HG03521 (cell line): ENCODE data around the gene REC114.
"Not testable (repeated sequence)": the region's sequence is repeated elsewhere in the genome, so short reads cannot be mapped to it uniquely, and the experiment has no call there.

Experiments
- ATAC-seq: cut with Tn5 transposase; IDR thresholded peaks from one replicate; pipeline ENCODE4 v1.9.1; 2021; ENCODE audit warnings: mild to moderate bottlenecking, moderate library complexity; ENCODE audit not compliant: unreplicated experiment

The REC114 gene

GRCh38 chr15:73442968-73443367, at the start of gene REC114:
REC114 (plus strand) TSS chr15:73443164; CDS start chr15:73443186, 22 bp downstream.
- no peak for ATAC-seq

GRCh38 chr15:73393336-73393735, 49.6 kb upstream of the REC114 start:
- ATAC-seq, result no peak

- ATAC-seq, result no peak
These were observed 48.2 kb upstream of the REC114 start for GRCh38 chr15:73394782-73395181.

GRCh38 chr15:73395671-73396070, 47.3 kb upstream of the REC114 start:
- no peak for ATAC-seq

GRCh38 chr15:73397461-73397860, 45.5 kb upstream of the REC114 start:
- ATAC-seq, result no peak

GRCh38 chr15:73398861-73399260, 44.1 kb upstream of the REC114 start:
- ATAC-seq, result no peak

- ATAC-seq, result not testable (repeated sequence)
These were observed 42.7 kb upstream of the REC114 start for GRCh38 chr15:73400222-73400621.

GRCh38 chr15:73403171-73403570, 39.8 kb upstream of the REC114 start:
- ATAC-seq, result no peak

- ATAC-seq, result no peak
These were observed 28.1 kb upstream of the REC114 start for GRCh38 chr15:73414876-73415275.

GRCh38 chr15:73424506-73424905, 18.5 kb upstream of the REC114 start:
- no peak for ATAC-seq

- ATAC-seq, result no peak
These were observed 17.5 kb upstream of the REC114 start for GRCh38 chr15:73425510-73425909.

- no peak for ATAC-seq
These were observed 16.5 kb upstream of the REC114 start for GRCh38 chr15:73426323-73426994.

GRCh38 chr15:73431329-73431728, 11.6 kb upstream of the REC114 start:
- ATAC-seq, result not testable (repeated sequence)

GRCh38 chr15:73433873-73434272, 9.1 kb upstream of the REC114 start:
- ATAC-seq, result no peak

- no peak for ATAC-seq
These were observed 6.4 kb upstream of the REC114 start for GRCh38 chr15:73436613-73437012.

GRCh38 chr15:73437543-73438109, 5.3 kb upstream of the REC114 start:
- ATAC-seq, result no peak

GRCh38 chr15:73438651-73439050, 4.3 kb upstream of the REC114 start:
- no peak for ATAC-seq

- no peak for ATAC-seq
These were observed 2.4 kb upstream of the REC114 start for GRCh38 chr15:73440571-73440970.

GRCh38 chr15:73442421-73442820, 543 bp upstream of the REC114 start:
- no peak for ATAC-seq

- ATAC-seq, result not testable (repeated sequence)
These were observed 4.5 kb downstream of the REC114 start for GRCh38 chr15:73447471-73447870.

GRCh38 chr15:73448158-73448758, 5.3 kb downstream of the REC114 start:
- ATAC-seq, result not testable (repeated sequence)

- ATAC-seq, result not testable (repeated sequence)
These were observed 7.0 kb downstream of the REC114 start for GRCh38 chr15:73449980-73450379.
